Daoy (cell line): ENCODE data around the gene NR1D2. TPM values are rescaled to one million over a fixed set of nuclear protein-coding genes. Genes with fewer than 3 reads are reported as not detected.
A peak's percentile ranks its signal among the peaks of the same experiment; 100 is the strongest.
"Not testable (repeated sequence)": the region's sequence is repeated elsewhere in the genome, so short reads cannot be mapped to it uniquely, and the experiment has no call there.

ENCODE experiments used
- DNase-seq: peaks from one replicate; pipeline ENCODE4 v3.0.0-alpha.2; 2015; ENCODE audit warnings: low read depth
- total RNA-seq: library from RNA; depleted of rRNA; stranded (reverse); fragments of >200 nt; shearing (Covaris generic); gene quantifications from 2 replicates; pipeline ENCODE4 v1.2.3, GENCODE V29; 2014; rRNA removed

Gene NR1D2
- 11.0 and 14.9 TPM in 2 replicates for total RNA-seq

DNA sequence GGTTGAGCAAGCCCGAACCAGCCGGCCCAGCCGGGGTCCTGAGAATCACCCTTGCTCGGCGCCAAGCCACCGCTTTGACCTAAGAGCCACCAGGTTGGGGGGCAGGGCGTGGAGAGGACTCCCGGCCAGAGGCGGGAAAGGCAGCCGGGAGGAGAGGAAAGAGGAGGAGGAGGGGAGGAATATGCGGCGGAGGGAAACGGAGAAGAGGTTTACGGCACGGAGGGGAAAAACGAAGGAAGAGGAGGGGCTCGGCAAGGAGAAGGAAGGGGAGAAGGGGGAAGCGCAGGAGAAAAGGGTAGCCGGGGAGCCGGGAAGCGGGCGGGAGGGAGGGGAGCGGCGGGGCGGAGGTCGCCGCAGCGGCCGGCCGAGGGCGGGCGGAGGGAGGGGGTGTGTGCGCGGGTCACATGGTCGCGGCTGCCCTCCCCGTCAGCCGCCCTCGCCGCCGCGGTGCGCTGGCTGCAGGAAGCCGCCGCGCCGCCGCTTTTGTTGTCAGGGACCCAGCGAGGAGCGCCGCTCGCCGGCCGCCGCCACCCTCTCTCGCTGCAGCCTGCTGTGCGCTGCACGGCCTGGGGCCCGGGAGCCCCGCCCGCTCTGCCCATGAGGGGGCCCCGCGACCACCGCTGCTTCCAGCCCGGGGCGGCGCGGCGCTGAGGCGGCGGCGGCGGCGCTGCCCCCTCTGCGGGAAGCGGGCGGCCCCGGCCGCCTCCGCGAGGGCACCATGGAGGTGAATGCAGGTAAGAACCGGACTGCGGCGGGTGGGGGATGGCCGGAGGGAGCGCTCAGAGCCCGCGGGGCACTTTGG is at the start of gene NR1D2:
NR1D2 (plus strand) TSS at position 426 of the 802 bp plus-strand sequence; CDS start at position 719, 293 bp downstream.
- peak; percentile 89 for DNase-seq

- no peak for DNase-seq
Observed at GRCh38 chr3:23900744-23901143, 44.3 kb upstream of the NR1D2 start.

- no peak for DNase-seq
Observed at GRCh38 chr3:23904545-23904944, 40.5 kb upstream of the NR1D2 start.

DNA sequence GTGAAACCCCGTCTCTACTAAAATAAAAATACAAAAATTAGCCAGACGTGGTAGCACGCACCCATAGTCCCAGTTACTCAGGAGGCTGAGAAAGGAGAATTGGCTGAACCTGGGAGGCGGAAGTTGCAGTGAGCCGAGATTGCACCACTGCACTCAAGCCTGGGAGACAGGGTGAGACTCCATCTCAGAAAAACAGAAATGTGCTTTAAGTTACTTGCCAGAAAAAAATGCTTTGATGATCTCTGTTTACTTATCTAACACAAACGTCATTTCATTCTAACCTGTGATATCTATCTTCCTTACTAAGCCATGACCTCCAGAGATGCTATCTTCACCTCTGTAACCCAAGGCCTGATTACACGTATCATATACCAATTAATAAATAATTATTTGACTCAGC is 35.7 kb upstream of the NR1D2 start:
- no peak for DNase-seq

DNA sequence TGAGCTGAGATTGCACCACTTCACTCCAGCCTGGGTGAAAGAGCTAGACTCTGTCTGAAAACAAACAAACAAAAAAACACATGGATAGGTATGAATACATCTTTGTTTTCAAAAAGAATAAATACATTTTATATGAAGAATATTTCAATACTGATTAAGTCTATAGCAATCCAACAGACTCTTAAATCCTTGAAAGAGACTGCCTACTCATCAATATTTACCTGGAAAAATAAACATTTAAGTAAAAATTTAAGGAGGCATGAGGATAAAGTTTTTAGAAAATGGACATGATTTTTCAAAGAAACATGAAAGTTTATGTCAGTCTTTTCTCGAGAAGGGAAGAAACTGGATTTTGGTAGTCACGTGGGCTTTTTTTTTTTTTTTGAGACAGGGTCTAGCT is 33.7 kb upstream of the NR1D2 start:
- DNase-seq, result no peak

- DNase-seq, result not testable (repeated sequence)
Observed at GRCh38 chr3:23912335-23912734, 32.8 kb upstream of the NR1D2 start.

GRCh38 chr3:23913182-23913581 is 31.9 kb upstream of the NR1D2 start:
- no peak for DNase-seq

DNA sequence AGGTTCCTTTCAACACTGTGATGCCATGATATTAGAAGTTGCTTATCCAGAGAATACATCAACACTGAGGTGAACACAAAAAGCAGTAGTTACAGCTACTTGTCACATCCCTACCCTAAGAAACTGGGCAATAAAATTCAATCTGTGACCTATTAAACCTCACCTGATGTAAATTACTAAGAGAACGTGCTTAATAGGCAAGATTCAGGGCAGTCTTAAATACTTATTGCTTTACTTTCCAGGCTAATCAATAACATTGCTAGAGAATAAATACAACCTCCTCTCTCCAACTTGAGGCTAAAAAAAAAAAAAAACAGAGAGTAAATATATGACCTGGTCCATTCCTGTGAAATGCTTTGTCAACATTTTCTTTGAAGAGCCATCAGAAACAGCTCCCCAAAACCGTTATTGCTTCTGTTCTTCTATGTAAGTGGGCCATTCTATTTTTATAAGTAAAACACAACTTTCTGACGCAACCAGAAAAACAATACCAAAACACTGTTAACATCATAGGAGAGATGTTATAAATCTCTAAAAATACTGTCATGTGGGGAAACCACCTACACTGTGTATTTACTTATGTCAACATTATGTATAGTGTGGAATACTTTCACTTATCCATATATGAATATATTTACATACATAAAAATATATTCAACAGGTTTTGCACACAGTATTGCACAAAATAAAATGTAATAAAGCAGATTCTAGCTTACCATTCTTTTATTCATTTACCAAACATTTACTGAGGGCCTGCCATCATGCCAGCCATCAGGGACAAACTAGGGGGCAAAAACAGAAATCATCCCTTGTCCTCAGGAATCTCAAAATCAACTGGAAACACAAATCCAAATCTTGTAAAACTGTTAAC is 31.0 kb upstream of the NR1D2 start:
- no peak for DNase-seq

GRCh38 chr3:23915537-23916108 is 29.5 kb upstream of the NR1D2 start:
- peak; percentile 35 for DNase-seq

GRCh38 chr3:23916152-23916885 is 28.8 kb upstream of the NR1D2 start:
- no peak for DNase-seq

DNA sequence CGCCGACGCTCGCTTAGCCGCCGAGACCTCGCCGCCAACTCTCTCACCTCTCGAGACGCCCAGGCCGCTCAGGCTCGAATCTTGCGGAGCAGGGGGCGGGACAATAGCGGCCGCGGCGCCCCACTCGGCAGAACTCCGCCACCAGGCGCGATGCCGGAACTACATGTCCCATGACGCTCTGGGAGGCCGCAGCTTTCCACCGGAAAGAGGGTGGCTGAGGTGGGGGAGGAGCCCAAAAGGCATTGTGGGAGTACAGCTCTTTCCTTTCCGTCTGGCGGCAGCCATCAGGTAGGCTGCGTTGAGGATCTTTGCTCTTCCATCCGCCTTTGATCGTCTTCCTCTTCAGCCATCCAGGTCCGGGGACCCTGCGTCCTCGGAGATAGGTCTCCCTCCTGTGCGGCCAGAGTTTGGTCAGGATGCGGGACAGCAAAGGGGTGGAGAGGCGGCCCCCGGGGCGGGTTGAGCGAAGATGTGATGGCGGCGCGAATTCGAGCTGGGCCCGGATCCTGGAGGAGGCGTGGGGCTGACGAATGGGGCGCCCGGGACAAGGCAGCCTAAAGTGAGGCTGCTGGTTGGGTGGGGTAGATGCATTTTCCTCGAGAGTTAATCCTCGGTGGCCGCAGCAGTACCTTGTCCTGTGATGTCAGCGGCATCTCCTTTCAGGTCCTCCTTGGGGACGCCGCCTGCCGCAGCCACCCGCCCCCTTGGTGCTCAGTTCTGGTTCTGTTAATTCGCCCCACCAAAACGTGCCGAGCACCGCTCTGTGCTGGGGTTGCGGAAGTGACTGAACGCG is 28.0 kb upstream of the NR1D2 start, which contains the start of the genes NKIRAS1 and RPL15:
NKIRAS1 (minus strand) TSS at position 105 of the 793 bp plus-strand sequence. CDS start 6,086 bp downstream, outside the sequence.
RPL15 (plus strand) TSS at position 247 of the 793 bp plus-strand sequence. CDS start 728 bp downstream, outside the sequence.
- peak; percentile 96 for DNase-seq

DNA sequence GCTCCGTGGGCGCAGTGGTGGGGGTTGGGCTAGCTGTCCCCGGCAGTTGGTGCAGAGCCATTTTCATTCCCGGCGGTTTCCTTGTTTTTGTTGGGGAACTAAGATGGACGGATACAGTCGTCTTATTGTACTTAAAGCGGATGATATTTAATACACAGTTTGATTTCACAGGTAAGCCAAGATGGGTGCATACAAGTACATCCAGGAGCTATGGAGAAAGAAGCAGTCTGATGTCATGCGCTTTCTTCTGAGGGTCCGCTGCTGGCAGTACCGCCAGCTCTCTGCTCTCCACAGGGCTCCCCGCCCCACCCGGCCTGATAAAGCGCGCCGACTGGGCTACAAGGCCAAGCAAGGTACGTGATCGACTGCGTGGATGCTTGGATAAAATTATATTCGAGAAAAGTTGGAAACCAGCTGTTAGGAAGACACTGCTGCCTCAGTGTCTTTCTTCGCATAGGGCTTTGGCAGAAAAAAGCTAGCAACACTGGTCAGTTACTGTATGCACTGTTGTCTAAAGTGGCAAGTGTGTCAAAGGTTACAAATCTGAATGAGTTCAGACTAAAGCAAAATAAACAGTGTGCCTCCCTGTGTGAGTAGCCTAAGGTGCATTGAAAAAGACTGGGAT is 27.3 kb upstream of the NR1D2 start:
- DNase-seq, result not testable (repeated sequence)

DNA sequence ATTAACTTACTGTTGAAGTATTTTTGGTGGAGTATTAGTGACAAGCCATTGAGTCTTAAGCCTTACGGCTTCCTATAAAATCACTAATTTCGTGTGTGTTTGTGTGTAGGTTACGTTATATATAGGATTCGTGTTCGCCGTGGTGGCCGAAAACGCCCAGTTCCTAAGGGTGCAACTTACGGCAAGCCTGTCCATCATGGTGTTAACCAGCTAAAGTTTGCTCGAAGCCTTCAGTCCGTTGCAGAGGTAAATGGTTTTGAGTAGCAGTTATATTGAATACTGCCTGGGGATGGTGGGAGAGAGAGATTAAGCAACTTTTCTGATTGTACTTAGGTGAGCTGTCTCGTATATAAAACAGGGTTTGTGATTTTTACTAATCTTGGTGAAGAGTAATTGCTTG is 26.8 kb upstream of the NR1D2 start:
- not testable (repeated sequence) for DNase-seq

- no peak for DNase-seq
Observed at GRCh38 chr3:23919628-23920027, 25.5 kb upstream of the NR1D2 start.

DNA sequence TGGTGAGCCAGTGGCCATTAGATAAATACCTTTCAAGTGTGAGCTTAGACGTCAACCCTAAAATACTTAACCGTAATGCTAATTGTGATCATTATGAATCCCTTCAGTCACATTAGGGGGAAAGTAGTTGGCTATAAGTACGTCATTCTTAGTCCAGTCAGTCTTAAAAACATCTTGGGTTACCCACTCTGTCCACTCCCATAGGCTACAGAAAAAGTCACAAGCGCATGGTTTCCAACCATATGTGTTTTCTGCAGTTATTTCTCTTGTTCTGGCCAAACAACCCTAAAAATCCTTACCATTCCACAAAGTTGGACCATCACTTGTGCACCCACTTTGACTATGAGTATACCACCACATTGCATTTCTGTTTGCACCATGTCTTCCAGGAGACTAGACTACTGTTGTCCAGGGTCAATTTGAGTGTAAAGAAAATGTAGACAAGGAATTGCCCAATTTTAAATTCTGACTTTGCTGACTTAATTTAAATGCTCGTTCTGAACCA is 24.9 kb upstream of the NR1D2 start:
- no peak for DNase-seq

DNA sequence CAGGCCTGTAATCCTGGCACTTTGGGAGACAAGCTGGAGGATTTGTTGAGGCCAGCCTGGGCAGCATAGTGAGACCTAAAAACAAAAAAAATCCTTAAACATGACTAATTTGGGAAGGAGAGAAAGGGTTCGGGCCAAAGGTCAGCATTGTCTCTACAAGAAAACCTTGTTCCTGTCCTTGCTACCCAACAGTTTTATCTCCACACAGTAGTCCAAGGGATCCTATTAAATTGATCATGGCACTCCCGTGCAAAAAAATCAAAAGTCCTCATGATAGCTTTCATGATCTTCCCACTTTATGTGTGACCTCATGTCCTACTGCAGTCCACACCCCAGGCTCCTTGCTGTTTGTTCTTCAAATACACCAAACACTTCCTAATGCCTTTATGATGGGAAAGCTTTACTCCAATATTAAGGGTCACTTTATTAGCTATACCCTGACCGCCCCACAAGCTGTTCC is 24.0 kb upstream of the NR1D2 start:
- DNase-seq, result no peak

GRCh38 chr3:23923786-23924185 is 21.3 kb upstream of the NR1D2 start:
- DNase-seq, result peak; percentile 55

GRCh38 chr3:23926246-23926645 is 18.8 kb upstream of the NR1D2 start:
- no peak for DNase-seq

DNA sequence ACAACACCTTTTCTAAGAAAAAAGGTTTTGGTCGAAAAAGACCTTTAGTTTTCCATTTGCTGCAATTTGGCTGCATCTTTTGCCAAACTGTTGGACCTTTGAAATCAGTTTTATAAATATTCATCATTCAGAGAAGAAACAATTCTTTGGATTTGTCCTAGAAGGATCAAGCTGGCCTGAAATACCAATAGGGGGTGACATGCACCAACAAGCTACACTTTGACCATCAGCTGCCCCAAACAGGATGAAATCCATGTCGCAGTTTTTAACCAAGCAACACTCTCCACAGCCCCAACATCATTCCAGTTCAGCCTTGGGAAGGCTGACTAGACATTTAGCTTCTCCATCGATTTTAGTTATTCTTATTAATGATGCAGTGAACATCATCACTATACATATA is 18.4 kb upstream of the NR1D2 start:
- DNase-seq, result no peak

DNA sequence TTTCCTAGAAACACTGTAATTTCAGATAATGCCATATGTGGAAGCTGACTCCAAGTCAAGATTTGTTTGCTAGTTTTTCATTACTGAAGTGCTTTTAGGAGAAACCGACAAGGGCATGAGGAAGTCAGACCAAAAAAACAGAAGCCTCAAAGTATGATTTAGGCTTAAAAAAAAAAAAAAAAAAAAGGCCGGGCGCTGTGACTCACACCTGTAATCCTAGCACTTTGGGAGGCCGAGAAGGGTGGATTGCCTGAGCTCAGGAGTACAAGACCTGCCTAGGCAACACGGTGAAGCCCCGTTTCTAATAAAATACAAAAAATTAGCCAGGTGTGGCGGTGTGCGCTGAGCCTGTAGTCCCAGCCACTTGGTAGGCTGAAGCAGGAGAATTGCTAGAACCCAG is 16.6 kb upstream of the NR1D2 start:
- DNase-seq, result peak; percentile 57
